A172 (cell line): ENCODE data around the gene INVS. TPM values are rescaled to one million over a fixed set of nuclear protein-coding genes. Genes with fewer than 3 reads are reported as not detected.
"Not testable (repeated sequence)": the region's sequence is repeated elsewhere in the genome, so short reads cannot be mapped to it uniquely, and the experiment has no call there.

Experiments
- DNase-seq: peaks from one replicate; pipeline ENCODE4 v3.0.0-alpha.2; 2015; ENCODE audit warnings: low spot score
- total RNA-seq: library from RNA; depleted of rRNA; stranded (reverse); fragments of >200 nt; shearing (Covaris generic); gene quantifications from 2 replicates; pipeline ENCODE4 v1.2.3, GENCODE V29; 2014

The INVS gene
- total RNA-seq, 1 experiment from 2014 or later: 46.2 TPM

- DNase-seq: no peak
Observed at GRCh38 chr9:100125910-100126309, 26.9 kb downstream of the INVS start.

GRCh38 chr9:100126423-100126822 lies 27.4 kb downstream of the INVS start:
- DNase-seq: no peak

- no peak for DNase-seq
Observed at GRCh38 chr9:100129772-100130171, 30.7 kb downstream of the INVS start.

GRCh38 chr9:100131216-100131615 lies 32.2 kb downstream of the INVS start:
- DNase-seq: no peak

GRCh38 chr9:100131875-100132430 lies 32.9 kb downstream of the INVS start:
- DNase-seq: no peak

- DNase-seq: no peak
Observed at GRCh38 chr9:100134731-100135130, 35.7 kb downstream of the INVS start.

- DNase-seq: not testable (repeated sequence)
Observed at GRCh38 chr9:100136799-100137198, 37.8 kb downstream of the INVS start.

GRCh38 chr9:100140303-100140702 lies 41.3 kb downstream of the INVS start:
- DNase-seq: not testable (repeated sequence)

GRCh38 chr9:100141862-100142261 lies 42.8 kb downstream of the INVS start:
- DNase-seq: not testable (repeated sequence)

GRCh38 chr9:100145167-100145934 lies 46.3 kb downstream of the INVS start:
- DNase-seq: not testable (repeated sequence)

GRCh38 chr9:100145976-100146375 lies 46.9 kb downstream of the INVS start:
- DNase-seq: not testable (repeated sequence)

GRCh38 chr9:100150214-100150613 lies 51.2 kb downstream of the INVS start:
- no peak for DNase-seq

GRCh38 chr9:100160021-100160420 lies 61.0 kb downstream of the INVS start:
- DNase-seq: no peak

GRCh38 chr9:100167176-100167575 lies 68.1 kb downstream of the INVS start:
- DNase-seq: no peak

GRCh38 chr9:100167915-100168654 lies 69.0 kb downstream of the INVS start:
- no peak for DNase-seq

- DNase-seq: no peak
Observed at GRCh38 chr9:100170085-100170484, 71.0 kb downstream of the INVS start.

- no peak for DNase-seq
Observed at GRCh38 chr9:100170556-100170955, 71.5 kb downstream of the INVS start.

GRCh38 chr9:100186356-100186755 lies 87.3 kb downstream of the INVS start:
- DNase-seq: no peak

GRCh38 chr9:100190339-100190738 lies 91.3 kb downstream of the INVS start:
- no peak for DNase-seq

- no peak for DNase-seq
Observed at GRCh38 chr9:100191264-100191663, 92.2 kb downstream of the INVS start.

- DNase-seq: no peak
Observed at GRCh38 chr9:100193078-100193477, 94.0 kb downstream of the INVS start.

- DNase-seq: no peak
Observed at GRCh38 chr9:100196215-100196614, 97.2 kb downstream of the INVS start.

- DNase-seq: no peak
Observed at GRCh38 chr9:100196828-100197227, 97.8 kb downstream of the INVS start.
